Fibroblast of lung (primary cell): ENCODE data around the gene FALEC.

ENCODE experiments used
- CTCF ChIP-seq, 2 donors: IDR thresholded peaks in 1 of 2; conservative IDR thresholded peaks in 1 of 2; 1 replicate in 1 of 2; 2 replicates in 1 of 2; pipeline ENCODE4 v1.5.1; 2011 to 2012; ENCODE audit warnings: low read length in 2 of 2, control low read depth in 1 of 2, inconsistent platforms in 1 of 2, low read depth in 1 of 2, mild to moderate bottlenecking in 1 of 2
- EZH2 ChIP-seq: IDR thresholded peaks from 2 replicates; pipeline ENCODE4 v1.5.1; 2012; ENCODE audit warnings: low read length, control low read depth, mild to moderate bottlenecking; ENCODE audit errors: missing control alignments

- no peak for TF ChIP-seq CTCF (conservative IDR thresholded peaks at IDR 0.05 in 1 of 2, IDR thresholded peaks at IDR 0.05 in 1 of 2; ENCODE audit: low read depth in 1 of 2, low read length in 2 of 2)
- no peak for TF ChIP-seq EZH2
These were observed 38.0 kb downstream of the FALEC start for GRCh38 chr1:150553392-150554085.
